Kidney glomerular epithelial cell (primary cell): ENCODE results near the gene EGLN3.
"Not testable (repeated sequence)": the region's sequence is repeated elsewhere in the genome, so short reads cannot be mapped to it uniquely, and the experiment has no call there.

Experiments used
- DNase-seq: peaks from one replicate; lab custom pipeline; 2025; lab: John Stamatoyannopoulos, UW

Gene EGLN3

GRCh38 chr14:33934938-33935337, 15.9 kb downstream of the EGLN3 start:
- no peak for DNase-seq

- DNase-seq: no peak
Measured at GRCh38 chr14:33934043-33934750, 16.7 kb downstream of the EGLN3 start.

GRCh38 chr14:33933386-33933933, 17.4 kb downstream of the EGLN3 start:
- no peak for DNase-seq

- no peak for DNase-seq
Measured at GRCh38 chr14:33932576-33933345, 18.1 kb downstream of the EGLN3 start.

- DNase-seq: no peak
Measured at GRCh38 chr14:33932033-33932432, 18.8 kb downstream of the EGLN3 start.

GRCh38 chr14:33931461-33931860, 19.4 kb downstream of the EGLN3 start:
- no peak for DNase-seq

- no peak for DNase-seq
Measured at GRCh38 chr14:33930439-33930838, 20.4 kb downstream of the EGLN3 start.

- DNase-seq: no peak
Measured at GRCh38 chr14:33929799-33930408, 21.0 kb downstream of the EGLN3 start.

GRCh38 chr14:33928895-33929294, 22.0 kb downstream of the EGLN3 start:
- DNase-seq: no peak

- DNase-seq: no peak
Measured at GRCh38 chr14:33927944-33928343, 22.9 kb downstream of the EGLN3 start.

- not testable (repeated sequence) for DNase-seq
Measured at GRCh38 chr14:33926967-33927366, 23.9 kb downstream of the EGLN3 start.

GRCh38 chr14:33925946-33926345, 24.9 kb downstream of the EGLN3 start:
- no peak for DNase-seq

GRCh38 chr14:33925235-33925634, 25.6 kb downstream of the EGLN3 start:
- DNase-seq: no peak

- DNase-seq: no peak
Measured at GRCh38 chr14:33924566-33925100, 26.2 kb downstream of the EGLN3 start.

GRCh38 chr14:33922125-33922524, 28.7 kb downstream of the EGLN3 start:
- no peak for DNase-seq

GRCh38 chr14:33918256-33918655, 32.6 kb downstream of the EGLN3 start:
- no peak for DNase-seq

- DNase-seq: no peak
Measured at GRCh38 chr14:33917661-33918060, 33.2 kb downstream of the EGLN3 start.

- DNase-seq: peak; percentile 75
Measured at GRCh38 chr14:33916663-33917565, 34.0 kb downstream of the EGLN3 start.

GRCh38 chr14:33915682-33916081, 35.2 kb downstream of the EGLN3 start:
- DNase-seq: no peak

- DNase-seq: peak; percentile 78
Measured at GRCh38 chr14:33914676-33915516, 36.0 kb downstream of the EGLN3 start.

- DNase-seq: no peak
Measured at GRCh38 chr14:33911046-33911445, 39.8 kb downstream of the EGLN3 start.
